ENCODE measurements around the gene ALDH1L2. TPM values are rescaled to one million over a fixed set of nuclear protein-coding genes. Genes with fewer than 3 reads are reported as not detected.

Gene ALDH1L2
- total RNA-seq, 1 experiment from 2014 or later, result 0.09 TPM

- DNase-seq (ENCODE audit: low spot score), result no peak
Observed at GRCh38 chr12:105033851-105034250, 50.4 kb downstream of the ALDH1L2 start.

- DNase-seq (ENCODE audit: low spot score), result no peak
Observed at GRCh38 chr12:105032703-105033357, 51.4 kb downstream of the ALDH1L2 start.

GRCh38 chr12:105030820-105031807 is 53.1 kb downstream of the ALDH1L2 start:
- no peak for DNase-seq (ENCODE audit: low spot score)

- no peak for DNase-seq (ENCODE audit: low spot score)
Observed at GRCh38 chr12:105026411-105026810, 57.8 kb downstream of the ALDH1L2 start.

- DNase-seq (ENCODE audit: low spot score), result peak; percentile 46
Observed at GRCh38 chr12:105025890-105026289, 58.4 kb downstream of the ALDH1L2 start.

GRCh38 chr12:105024928-105025327 is 59.3 kb downstream of the ALDH1L2 start:
- DNase-seq (ENCODE audit: low spot score), result no peak

- no peak for DNase-seq (ENCODE audit: low spot score)
Observed at GRCh38 chr12:105020241-105020962, 63.9 kb downstream of the ALDH1L2 start.

GRCh38 chr12:105018776-105019175 is 65.5 kb downstream of the ALDH1L2 start:
- DNase-seq (ENCODE audit: low spot score), result no peak

GRCh38 chr12:105018012-105018411 is 66.2 kb downstream of the ALDH1L2 start:
- no peak for DNase-seq (ENCODE audit: low spot score)

GRCh38 chr12:105015543-105015942 is 68.7 kb downstream of the ALDH1L2 start:
- no peak for DNase-seq (ENCODE audit: low spot score)

- DNase-seq (ENCODE audit: low spot score), result no peak
Observed at GRCh38 chr12:105014603-105015002, 69.7 kb downstream of the ALDH1L2 start.

GRCh38 chr12:105013892-105014291 is 70.4 kb downstream of the ALDH1L2 start:
- DNase-seq (ENCODE audit: low spot score), result peak; percentile 21

- no peak for DNase-seq (ENCODE audit: low spot score)
Observed at GRCh38 chr12:105001476-105001875, 82.8 kb downstream of the ALDH1L2 start.

- no peak for DNase-seq (ENCODE audit: low spot score)
Observed at GRCh38 chr12:104999347-104999685, 84.9 kb downstream of the ALDH1L2 start.

GRCh38 chr12:104998423-104999346 is 85.6 kb downstream of the ALDH1L2 start:
- no peak for DNase-seq (ENCODE audit: low spot score)

GRCh38 chr12:104997541-104997940 is 86.7 kb downstream of the ALDH1L2 start:
- DNase-seq (ENCODE audit: low spot score), result no peak

GRCh38 chr12:104994336-104994735 is 89.9 kb downstream of the ALDH1L2 start:
- DNase-seq (ENCODE audit: low spot score), result no peak

- no peak for DNase-seq (ENCODE audit: low spot score)
Observed at GRCh38 chr12:104991565-104992128, 92.6 kb downstream of the ALDH1L2 start.

- no peak for DNase-seq (ENCODE audit: low spot score)
Observed at GRCh38 chr12:104990950-104991349, 93.3 kb downstream of the ALDH1L2 start.

- peak; percentile 78 for DNase-seq (ENCODE audit: low spot score)
Observed at GRCh38 chr12:104986022-104986941, 98.0 kb downstream of the ALDH1L2 start, which contains the start of gene NOPCHAP1. Gene NOPCHAP1 (plus strand): TSS chr12:104986316. CDS start chr12:104986353, 37 bp downstream.
